Measurements from ENCODE around the gene TSPAN18.

TSPAN18 gene

DNA sequence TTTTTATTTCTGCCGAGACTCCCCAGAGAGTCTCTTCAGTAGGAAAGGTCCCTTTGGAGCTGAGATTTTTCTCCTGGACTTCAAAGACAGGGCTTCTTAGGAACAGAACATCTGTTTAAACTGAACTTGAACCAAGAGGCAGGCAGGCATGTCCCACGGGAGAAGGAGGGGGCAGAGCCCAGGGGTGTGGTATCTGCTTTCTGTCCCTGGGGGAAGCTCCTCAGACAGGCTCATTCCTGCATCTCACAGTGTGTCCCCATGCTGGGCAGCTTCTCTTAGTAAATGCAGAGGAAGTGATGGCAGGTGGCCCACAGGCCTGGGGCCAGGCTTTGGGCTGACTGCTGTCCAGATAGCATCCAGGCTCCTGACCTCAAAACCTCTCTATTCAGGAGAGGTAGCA is 47.3 kb downstream of the TSPAN18 start:
- no peaks in the 10 kb centered on the region for H4K20me1 ChIP-seq (ENCODE audit: insufficient read depth, low read length)
- no peak overlapping the region for H3K4me2 ChIP-seq (ENCODE audit: low read length)
- H3K4me1 ChIP-seq (ENCODE audit: low read length) = no peaks in the 10 kb centered on the region
- no peaks in the 10 kb centered on the region for H3K79me2 ChIP-seq (ENCODE audit: low read length)
- no peak overlapping the region for H3K4me3 ChIP-seq (ENCODE audit: low read length)
- peaks cover 15% of the 10 kb centered on the region for H3K27me3 ChIP-seq (ENCODE audit: low read depth, low read length)
- H3K36me3 ChIP-seq (replicated peaks; ENCODE audit: low read depth, low read length) = no peaks in the 10 kb centered on the region
- no peak overlapping the region for H3K9ac ChIP-seq (ENCODE audit: low read length)
- H2AFZ ChIP-seq (ENCODE audit: low read depth, low read length) = no peak overlapping the region
- no peaks in the 10 kb centered on the region for H3K9me3 ChIP-seq (ENCODE audit: insufficient read depth, low read length)
- H3K27ac ChIP-seq (ENCODE audit: low read length) = no peak overlapping the region
- TF ChIP-seq EZH2phosphoT487 (IDR thresholded peaks at IDR 0.05; ENCODE audit: low read depth) = no peak

GRCh38 chr11:44774731-44775130 is 48.0 kb downstream of the TSPAN18 start:
- Histone ChIP-seq H3K4me1 (ENCODE audit: low read length) (no peaks in the 10 kb centered on the region), H3K4me3 (ENCODE audit: low read length) (no peak overlapping the region)
- TF ChIP-seq EZH2phosphoT487 (IDR thresholded peaks at IDR 0.05; ENCODE audit: low read depth) = no peak
- TF ChIP-seq, protein P1, sequence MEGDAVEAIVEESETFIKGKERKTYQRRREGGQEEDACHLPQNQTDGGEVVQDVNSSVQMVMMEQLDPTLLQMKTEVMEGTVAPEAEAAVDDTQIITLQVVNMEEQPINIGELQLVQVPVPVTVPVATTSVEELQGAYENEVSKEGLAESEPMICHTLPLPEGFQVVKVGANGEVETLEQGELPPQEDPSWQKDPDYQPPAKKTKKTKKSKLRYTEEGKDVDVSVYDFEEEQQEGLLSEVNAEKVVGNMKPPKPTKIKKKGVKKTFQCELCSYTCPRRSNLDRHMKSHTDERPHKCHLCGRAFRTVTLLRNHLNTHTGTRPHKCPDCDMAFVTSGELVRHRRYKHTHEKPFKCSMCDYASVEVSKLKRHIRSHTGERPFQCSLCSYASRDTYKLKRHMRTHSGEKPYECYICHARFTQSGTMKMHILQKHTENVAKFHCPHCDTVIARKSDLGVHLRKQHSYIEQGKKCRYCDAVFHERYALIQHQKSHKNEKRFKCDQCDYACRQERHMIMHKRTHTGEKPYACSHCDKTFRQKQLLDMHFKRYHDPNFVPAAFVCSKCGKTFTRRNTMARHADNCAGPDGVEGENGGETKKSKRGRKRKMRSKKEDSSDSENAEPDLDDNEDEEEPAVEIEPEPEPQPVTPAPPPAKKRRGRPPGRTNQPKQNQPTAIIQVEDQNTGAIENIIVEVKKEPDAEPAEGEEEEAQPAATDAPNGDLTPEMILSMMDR (IDR thresholded peaks at IDR 0.05; ENCODE audit: low read depth, low read length) = no peak

DNA sequence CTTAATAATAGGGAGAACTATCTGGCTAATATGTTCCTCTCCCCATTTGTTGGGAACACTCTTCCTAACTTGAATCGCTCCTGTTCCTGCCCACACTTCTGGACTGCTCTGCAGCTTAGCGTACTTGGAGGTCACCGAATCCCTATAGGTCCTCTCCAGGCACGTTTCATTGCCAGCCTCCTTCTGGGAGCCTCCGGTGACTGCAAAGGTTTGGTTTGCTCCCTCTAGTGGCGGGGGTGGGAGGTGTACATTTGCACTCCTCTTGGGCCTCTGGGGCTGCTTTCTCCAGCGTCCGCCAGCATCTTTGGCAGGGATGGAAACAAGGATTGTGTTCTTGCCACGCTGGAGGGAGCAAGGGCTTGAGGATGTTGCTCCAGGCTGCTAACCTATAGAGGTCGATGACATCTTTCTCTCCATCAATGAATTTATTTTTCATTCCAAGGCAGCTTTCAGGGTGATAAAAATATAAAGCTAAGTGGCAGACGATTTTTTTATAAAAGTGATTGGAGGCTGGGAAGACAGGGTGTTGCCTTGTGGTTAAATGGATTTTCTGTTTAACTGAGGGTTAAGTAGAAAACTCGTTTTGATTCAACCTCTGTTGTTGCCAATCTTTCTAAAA is 48.7 kb downstream of the TSPAN18 start:
- H4K20me1 ChIP-seq (ENCODE audit: insufficient read depth, low read length) = no peaks in the 10 kb centered on the region
- no peak overlapping the region for H2AFZ ChIP-seq (ENCODE audit: low read depth, low read length)
- H3K4me3 ChIP-seq (ENCODE audit: low read length) = no peak overlapping the region
- H3K4me1 ChIP-seq (ENCODE audit: low read length) = no peaks in the 10 kb centered on the region
- no peak for TF ChIP-seq EZH2phosphoT487 (IDR thresholded peaks at IDR 0.05; ENCODE audit: low read depth)
- TF ChIP-seq, protein P1 (IDR thresholded peaks at IDR 0.05; ENCODE audit: low read depth, low read length) = peak; percentile 95
- H3K36me3 ChIP-seq (replicated peaks; ENCODE audit: low read depth, low read length) = no peaks in the 10 kb centered on the region
- no peaks in the 10 kb centered on the region for H3K9me3 ChIP-seq (ENCODE audit: insufficient read depth, low read length)
- no peaks in the 10 kb centered on the region for H3K79me2 ChIP-seq (ENCODE audit: low read length)
- no peak overlapping the region for H3K27ac ChIP-seq (ENCODE audit: low read length)
- H3K9ac ChIP-seq (ENCODE audit: low read length) = no peak overlapping the region
- H3K4me2 ChIP-seq (ENCODE audit: low read length) = no peak overlapping the region
- H3K27me3 ChIP-seq (ENCODE audit: low read depth, low read length) = peaks cover 15% of the 10 kb centered on the region

More at GRCh38 chr11:44774731-44775130, 48.0 kb downstream of the TSPAN18 start:
- no peak overlapping the region for H3K27ac ChIP-seq (ENCODE audit: low read length)
- peaks cover 15% of the 10 kb centered on the region for H3K27me3 ChIP-seq (ENCODE audit: low read depth, low read length)
- no peaks in the 10 kb centered on the region for H3K79me2 ChIP-seq (ENCODE audit: low read length)
- no peak overlapping the region for H3K9ac ChIP-seq (ENCODE audit: low read length)
- no peaks in the 10 kb centered on the region for H3K9me3 ChIP-seq (ENCODE audit: insufficient read depth, low read length)
- no peaks in the 10 kb centered on the region for H4K20me1 ChIP-seq (ENCODE audit: insufficient read depth, low read length)
- H2AFZ ChIP-seq (ENCODE audit: low read depth, low read length) = no peak overlapping the region
- H3K36me3 ChIP-seq (replicated peaks; ENCODE audit: low read depth, low read length) = no peaks in the 10 kb centered on the region
- no peak overlapping the region for H3K4me2 ChIP-seq (ENCODE audit: low read length)

DNA sequence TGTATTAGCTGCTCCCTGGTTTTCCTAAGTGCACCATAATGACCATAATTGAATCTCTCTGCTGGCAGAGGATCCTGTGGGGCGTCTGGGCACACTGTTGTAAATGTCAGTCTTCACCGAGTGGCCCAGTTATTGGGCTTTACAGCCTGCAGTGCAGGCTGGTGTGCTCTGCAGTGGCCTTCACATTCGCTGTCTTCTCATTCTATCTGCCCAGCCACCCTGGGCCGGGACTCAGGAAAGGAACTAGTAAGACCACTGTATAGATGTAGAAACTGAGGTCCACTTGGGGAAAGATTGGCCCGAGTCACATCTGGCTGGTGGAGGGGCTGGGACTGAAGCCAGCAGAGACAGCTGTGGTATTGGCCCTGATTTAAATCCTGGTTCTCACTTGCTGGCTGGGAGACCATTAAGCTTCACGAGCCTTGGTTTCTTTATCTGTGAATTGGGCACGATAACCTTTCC is 49.3 kb downstream of the TSPAN18 start:
- no peaks in the 10 kb centered on the region for H3K4me1 ChIP-seq (ENCODE audit: low read length)
- TF ChIP-seq EZH2phosphoT487 (IDR thresholded peaks at IDR 0.05; ENCODE audit: low read depth) = no peak
- TF ChIP-seq, protein P1 (IDR thresholded peaks at IDR 0.05; ENCODE audit: low read depth, low read length) = no peak

More for the DNA sequence above, 49.3 kb downstream of the TSPAN18 start:
- no peaks in the 10 kb centered on the region for H4K20me1 ChIP-seq (ENCODE audit: insufficient read depth, low read length)
- H3K27ac ChIP-seq (ENCODE audit: low read length) = no peak overlapping the region
- H3K36me3 ChIP-seq (replicated peaks; ENCODE audit: low read depth, low read length) = no peaks in the 10 kb centered on the region
- H3K79me2 ChIP-seq (ENCODE audit: low read length) = no peaks in the 10 kb centered on the region
- no peaks in the 10 kb centered on the region for H3K9me3 ChIP-seq (ENCODE audit: insufficient read depth, low read length)
- no peak overlapping the region for H3K4me2 ChIP-seq (ENCODE audit: low read length)
- H3K9ac ChIP-seq (ENCODE audit: low read length) = no peak overlapping the region
- H3K27me3 ChIP-seq (ENCODE audit: low read depth, low read length) = peaks cover 15% of the 10 kb centered on the region
- no peak overlapping the region for H2AFZ ChIP-seq (ENCODE audit: low read depth, low read length)
- H3K4me3 ChIP-seq (ENCODE audit: low read length) = no peak overlapping the region

All from OCI-LY3 (cell line).